GM19372 (cell line): ENCODE results near the gene CUBN.

Source experiments
- ATAC-seq: cut with Tn5 transposase; IDR thresholded peaks from one replicate; pipeline ENCODE4 v1.9.1; 2021; ENCODE audit warnings: mild to moderate bottlenecking, low read depth, moderate library complexity; ENCODE audit not compliant: unreplicated experiment

The CUBN gene

GRCh38 chr10:16934461-16934860, 195.2 kb downstream of the CUBN start:
- no peak for ATAC-seq

DNA sequence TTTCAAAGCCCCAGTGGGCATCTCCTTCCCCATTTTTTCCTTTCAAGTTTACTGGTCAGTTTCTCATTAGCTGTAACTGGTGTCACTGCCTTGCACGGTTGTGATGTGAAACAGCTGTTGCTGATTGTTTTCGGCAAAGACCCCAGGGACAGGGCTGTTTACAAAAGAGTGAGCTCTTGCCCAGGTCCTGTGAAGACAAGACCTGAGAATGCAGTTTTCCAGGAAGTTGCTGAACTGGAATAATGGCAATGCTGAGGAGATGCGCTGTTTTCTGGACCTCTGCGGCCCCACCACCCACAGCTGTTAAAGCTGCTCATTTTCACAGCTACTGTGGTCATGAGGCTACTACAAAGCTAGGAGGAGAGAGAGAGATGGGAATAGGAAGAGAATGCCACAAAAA, 195.8 kb downstream of the CUBN start:
- ATAC-seq = no peak

GRCh38 chr10:16931930-16932329, 197.7 kb downstream of the CUBN start:
- no peak for ATAC-seq

- no peak for ATAC-seq
These were observed 199.1 kb downstream of the CUBN start for GRCh38 chr10:16930540-16930939.

- no peak for ATAC-seq
These were observed 200.5 kb downstream of the CUBN start for GRCh38 chr10:16929069-16929468.

DNA sequence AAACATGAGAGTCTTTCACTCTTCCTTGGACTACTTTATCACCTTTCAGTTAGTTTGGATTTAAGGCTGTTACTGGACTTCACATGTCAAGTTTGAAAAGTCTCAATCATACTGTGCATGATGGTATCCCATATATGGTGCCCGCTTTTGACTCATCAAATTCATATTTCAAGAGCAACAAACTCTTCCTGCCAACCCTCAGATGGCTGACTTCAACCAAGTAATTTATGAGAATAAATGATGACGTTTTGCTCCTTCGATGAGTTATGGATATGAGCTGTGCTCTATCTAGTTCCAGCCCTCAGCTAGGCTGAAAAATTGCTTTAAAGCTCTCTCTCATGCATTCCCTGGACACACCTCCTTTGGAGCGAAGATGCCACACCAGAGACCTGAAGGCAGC, 202.1 kb downstream of the CUBN start:
- ATAC-seq = no peak

DNA sequence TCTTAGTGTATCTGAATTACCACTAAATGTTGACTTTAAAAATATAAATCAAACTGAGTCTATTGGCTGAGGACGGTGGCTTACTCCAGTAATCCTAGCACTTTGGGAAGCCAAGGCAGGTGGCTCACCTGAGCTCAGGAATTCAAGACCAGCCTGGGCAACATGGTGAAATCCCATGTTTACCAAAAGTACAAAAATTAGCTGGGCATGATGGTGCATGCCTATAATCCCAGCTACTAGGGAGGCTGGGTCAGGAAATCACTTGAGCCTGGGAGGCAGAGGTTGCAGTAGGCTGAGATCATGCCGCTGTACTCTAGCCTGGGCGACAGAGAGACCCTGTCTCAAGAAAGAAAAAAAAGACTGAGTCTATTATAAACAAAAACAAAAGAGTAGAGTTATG, 205.9 kb downstream of the CUBN start:
- ATAC-seq = no peak

DNA sequence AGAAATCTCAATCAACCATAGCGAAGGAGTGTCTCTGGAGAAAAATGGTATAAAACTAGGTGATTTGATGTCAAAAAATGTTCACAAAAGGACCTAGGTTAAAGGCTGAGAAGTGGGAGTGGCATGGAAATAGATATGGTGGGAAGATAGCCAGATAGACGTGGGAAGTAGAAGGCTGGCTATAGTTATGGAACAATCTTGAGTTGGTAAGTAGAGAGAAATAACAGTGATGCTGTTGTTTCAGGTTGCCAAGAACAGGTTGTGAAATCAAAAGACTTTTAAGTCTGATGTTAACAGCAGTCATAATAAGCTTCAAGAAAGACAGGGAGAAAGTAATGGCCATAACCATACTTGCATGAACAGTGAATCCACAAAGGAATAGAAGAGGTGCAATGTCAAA, 206.3 kb downstream of the CUBN start:
- no peak for ATAC-seq

- no peak for ATAC-seq
These were observed 210.3 kb downstream of the CUBN start for GRCh38 chr10:16919121-16919982.

DNA sequence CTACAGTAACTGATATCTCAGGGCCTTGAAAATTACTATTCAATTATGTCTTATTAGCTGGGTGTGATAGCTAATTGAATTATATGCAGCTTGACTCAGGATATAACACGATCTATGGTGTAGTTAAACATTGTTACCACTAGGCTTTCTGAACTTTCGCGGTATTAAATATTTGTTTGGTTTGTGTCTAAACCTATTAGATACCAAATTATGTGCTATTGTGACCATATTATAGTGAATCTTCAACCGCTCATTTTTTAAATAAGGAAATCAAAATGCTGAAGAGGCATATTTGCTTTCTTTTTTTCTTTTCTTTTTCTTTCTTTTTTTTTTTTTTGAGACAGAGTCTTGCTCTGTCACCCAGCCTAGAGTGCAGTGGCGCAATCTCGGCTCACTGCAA, 213.1 kb downstream of the CUBN start:
- no peak for ATAC-seq

DNA sequence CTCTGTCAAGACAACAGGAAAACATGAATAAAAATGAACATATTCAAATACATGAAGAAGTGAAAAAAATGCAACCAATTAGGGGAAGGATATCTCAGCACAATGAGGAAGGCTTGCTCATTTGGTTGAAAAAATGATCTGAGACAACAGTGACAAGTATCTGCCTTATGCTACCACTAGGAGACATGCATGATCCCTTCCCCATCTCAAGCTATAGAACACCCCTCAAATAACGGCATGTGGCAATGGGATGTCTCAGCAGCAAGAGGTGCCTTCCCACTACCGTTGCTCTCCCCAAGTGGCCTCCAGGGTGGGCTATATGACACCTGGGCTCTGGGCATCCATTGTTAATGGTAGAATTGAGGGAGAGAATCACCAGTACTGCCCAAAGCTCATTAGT, 214.3 kb downstream of the CUBN start:
- no peak for ATAC-seq

GRCh38 chr10:16913266-16913665, 216.3 kb downstream of the CUBN start:
- no peak for ATAC-seq

GRCh38 chr10:16910793-16911164, 218.8 kb downstream of the CUBN start:
- ATAC-seq = no peak

DNA sequence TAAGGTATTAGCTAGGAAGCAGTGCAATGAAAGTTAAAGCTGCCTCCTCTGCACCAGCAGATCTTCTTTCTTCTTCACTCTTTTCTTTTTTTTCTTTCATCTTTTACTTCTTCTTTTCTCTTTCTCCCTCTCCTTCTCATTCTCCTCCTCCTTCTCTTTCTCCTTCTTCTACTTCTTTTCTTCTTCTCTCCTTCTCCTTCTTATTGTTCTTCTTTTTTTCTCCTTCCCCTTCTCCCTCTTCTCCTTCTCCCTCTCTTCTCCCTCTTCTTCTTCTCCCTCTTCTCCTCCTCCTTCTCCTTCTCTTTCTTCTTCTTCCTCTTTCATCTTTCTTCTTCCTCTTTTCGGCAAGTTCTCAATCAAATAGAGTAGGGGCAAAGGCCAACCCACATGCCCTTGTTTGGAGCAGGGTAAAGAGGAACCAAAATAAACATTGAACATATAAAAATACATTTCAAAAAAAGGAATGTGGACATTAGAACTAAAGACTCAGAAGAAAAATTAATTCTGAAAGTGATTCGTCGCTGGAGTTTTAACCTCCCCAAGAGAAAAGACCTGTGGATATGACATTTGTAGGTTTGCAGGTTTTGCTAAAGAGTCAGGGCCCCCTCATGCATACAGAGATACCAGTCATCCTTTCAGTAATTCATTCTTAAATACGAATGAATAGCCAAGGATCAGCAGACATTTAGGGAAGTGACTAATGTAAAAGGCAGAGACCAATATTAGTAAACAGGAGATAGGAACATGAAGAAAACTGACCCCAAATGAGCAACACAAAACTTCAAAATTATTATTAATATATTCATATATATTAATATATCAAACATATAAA, 219.4 kb downstream of the CUBN start:
- no peak for ATAC-seq

DNA sequence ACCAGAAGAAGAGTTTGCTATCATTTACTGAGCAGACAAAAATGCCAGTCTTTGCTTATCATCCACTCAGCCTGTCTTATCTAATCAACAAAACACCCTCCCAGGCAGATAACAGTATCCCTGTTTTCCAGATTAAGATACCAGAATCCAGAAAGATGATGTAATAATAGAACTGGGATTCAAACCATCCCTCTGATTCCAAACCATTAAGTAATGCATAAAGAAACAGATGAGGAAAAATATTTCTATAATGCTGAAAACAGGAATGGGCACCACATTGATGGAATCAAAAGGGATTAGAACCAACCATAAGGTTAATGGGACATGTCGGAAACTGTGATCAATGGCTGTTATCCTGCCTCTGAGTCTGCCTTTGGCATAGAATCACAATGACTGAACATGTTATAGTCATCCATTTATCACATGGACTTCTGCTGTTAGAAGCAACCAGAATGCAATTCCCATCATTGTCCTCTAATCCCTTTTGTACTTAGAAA, 220.3 kb downstream of the CUBN start:
- ATAC-seq = no peak

DNA sequence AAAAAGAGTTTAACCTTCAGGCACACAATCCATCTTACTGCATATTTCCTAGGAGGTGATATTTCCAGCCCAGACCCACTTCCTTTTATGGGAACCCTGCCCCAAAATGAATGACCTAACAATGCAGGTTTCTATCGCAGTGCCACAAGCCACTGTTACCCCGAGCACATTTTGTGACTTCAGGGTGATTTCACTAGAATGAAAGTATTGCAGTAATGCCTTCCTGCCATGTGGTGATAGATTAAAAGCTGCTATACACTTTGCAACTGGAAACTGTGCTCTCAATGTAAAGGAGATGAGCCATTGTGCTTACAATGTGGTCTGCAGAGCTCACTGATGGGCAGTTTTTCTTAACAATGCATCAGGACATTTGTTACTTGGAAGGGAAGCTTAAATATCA, 221.9 kb downstream of the CUBN start:
- ATAC-seq = no peak

- no peak for ATAC-seq
These were observed 224.3 kb downstream of the CUBN start for GRCh38 chr10:16905320-16905719.

- ATAC-seq = no peak
These were observed 225.0 kb downstream of the CUBN start for GRCh38 chr10:16904639-16905061.

GRCh38 chr10:16904049-16904448, 225.6 kb downstream of the CUBN start:
- ATAC-seq = no peak

DNA sequence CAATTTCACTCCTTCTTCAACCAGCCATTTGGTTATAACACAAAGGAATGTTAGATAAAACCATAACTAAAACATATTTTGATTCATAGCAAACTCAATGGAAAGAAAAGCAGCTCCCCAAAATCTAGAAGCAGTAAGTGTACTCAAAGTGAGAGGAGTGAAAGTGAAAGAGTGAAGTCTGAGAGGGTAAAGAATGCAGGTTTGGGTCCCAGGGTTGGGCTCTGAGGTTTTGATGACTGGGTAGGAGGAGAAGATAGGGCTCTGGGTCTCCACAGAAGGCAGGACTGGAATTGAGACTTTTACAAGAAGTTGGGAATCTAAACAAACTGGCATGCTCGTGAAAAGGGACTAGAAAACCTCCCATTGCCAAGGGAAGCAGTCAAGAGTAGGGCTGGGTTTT, 227.0 kb downstream of the CUBN start:
- ATAC-seq = no peak

GRCh38 chr10:16901106-16901505, 228.5 kb downstream of the CUBN start:
- ATAC-seq = no peak

DNA sequence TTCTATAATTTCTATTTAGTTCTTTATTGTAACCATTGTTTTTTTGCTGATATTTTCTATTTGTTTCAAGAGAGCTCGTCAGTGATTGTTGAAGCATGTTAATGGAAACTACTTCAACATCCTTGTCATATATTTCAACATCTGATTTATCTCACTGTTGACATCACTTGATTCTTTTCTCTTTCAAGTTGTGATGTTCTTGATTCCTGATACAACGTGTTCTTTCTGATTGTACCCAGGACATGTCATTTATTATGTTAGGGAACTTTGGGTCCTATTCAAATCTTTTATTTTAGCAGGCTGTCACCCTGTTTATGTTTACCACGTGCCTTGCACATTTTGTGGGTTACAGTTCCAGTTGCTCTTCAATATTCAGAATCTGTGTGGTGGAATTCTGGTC, 232.6 kb downstream of the CUBN start:
- ATAC-seq = no peak
